CD14-positive monocyte (primary cell): ENCODE results near the gene TIMMDC1. TPM values are rescaled to one million over a fixed set of nuclear protein-coding genes. Genes with fewer than 3 reads are reported as not detected.

ENCODE experiments used
- DNase-seq, 3 donors: peaks; one replicate each; pipeline ENCODE4 v3.0.0-alpha.2; 2011 to 2022
- H2AFZ ChIP-seq: 2 replicates; pipeline ENCODE4 v1.6.0; 2012; ENCODE audit warnings: mild to moderate bottlenecking, low read depth, low read length, inconsistent platforms; ENCODE audit not compliant: insufficient read depth, poor library complexity, severe bottlenecking
- H3K27ac ChIP-seq, 2 donors: 1 replicate in 1 of 2; 2 replicates in 1 of 2; pipeline ENCODE4 v1.5.1; 2012 to 2013; ENCODE audit warnings: low read length in 2 of 2, control low read depth in 1 of 2, inconsistent platforms in 1 of 2, low read depth in 1 of 2, mild to moderate bottlenecking in 1 of 2
- H3K27me3 ChIP-seq, 2 donors: one replicate each; pipeline versions ENCODE4 v1.6.0 to v1.6.1; 2011 to 2013; ENCODE audit warnings: low read length in 2 of 2; ENCODE audit not compliant: control insufficient read depth in 2 of 2, insufficient read depth in 2 of 2
- H3K36me3 ChIP-seq, 2 donors: replicated peaks in 1 of 2; 1 replicate in 1 of 2; 2 replicates in 1 of 2; pipeline versions ENCODE4 v1.5.1 to v1.6.1; 2012 to 2013; ENCODE audit warnings: low read length in 2 of 2, control low read depth in 1 of 2, inconsistent platforms in 1 of 2, mild to moderate bottlenecking in 1 of 2; ENCODE audit not compliant: insufficient read depth in 2 of 2, control insufficient read depth in 1 of 2
- H3K4me1 ChIP-seq, 2 donors: 1 replicate in 1 of 2; 2 replicates in 1 of 2; pipeline versions ENCODE4 v1.5.1 to v1.6.1; 2012 to 2013; ENCODE audit warnings: low read length in 2 of 2, control low read depth in 1 of 2, inconsistent platforms in 1 of 2, mild to moderate bottlenecking in 1 of 2, moderate library complexity in 1 of 2; ENCODE audit not compliant: insufficient read depth in 2 of 2, control insufficient read depth in 1 of 2
- H3K4me2 ChIP-seq: replicated peaks from 2 replicates; pipeline ENCODE3; 2012; ENCODE audit warnings: low read length, moderate library complexity, mild to moderate bottlenecking; ENCODE audit not compliant: poor library complexity, severe bottlenecking; ENCODE audit errors: extremely low read depth
- H3K4me3 ChIP-seq, 3 experiments: fragments of 200-600 bp in 1 of 3; sonication (generic) in 1 of 3; replicated peaks in 1 of 3; 1 replicate in 2 of 3; 2 replicates in 1 of 3; pipeline ENCODE4 v1.5.1; 2011 to 2013; ENCODE audit warnings: low read length in 3 of 3, mild to moderate bottlenecking in 3 of 3, control low read depth in 2 of 3, low read depth in 2 of 3, inconsistent platforms in 1 of 3, moderate library complexity in 1 of 3
- H3K79me2 ChIP-seq: 2 replicates; pipeline ENCODE4 v1.6.0; 2012; ENCODE audit warnings: mild to moderate bottlenecking, control low read depth, inconsistent platforms, low read length, moderate library complexity; ENCODE audit not compliant: insufficient read depth
- H3K9ac ChIP-seq: 2 replicates; pipeline ENCODE4 v1.6.0; 2017; ENCODE audit warnings: low read length, mild to moderate bottlenecking; ENCODE audit not compliant: insufficient read depth, poor library complexity, severe bottlenecking
- H3K9me3 ChIP-seq, 2 donors: replicated peaks in 1 of 2; 1 replicate in 1 of 2; 2 replicates in 1 of 2; pipeline versions ENCODE4 v1.5.1 to v1.6.1; 2012 to 2013; ENCODE audit warnings: low read length in 2 of 2, control low read depth in 1 of 2; ENCODE audit not compliant: control insufficient read depth in 1 of 2, insufficient read depth in 1 of 2
- H4K20me1 ChIP-seq: 2 replicates; pipeline ENCODE4 v1.6.0; 2012; ENCODE audit warnings: mild to moderate bottlenecking, low read length, control low read depth, moderate library complexity; ENCODE audit not compliant: insufficient read depth
- H3K27ac Mint-ChIP-seq, 7 donors: one replicate each; pipeline ENCODE4 v1.8.0; 2020; ENCODE audit warnings: mild to moderate bottlenecking in 7 of 7, mixed read lengths in 7 of 7, moderate library complexity in 6 of 7, inconsistent platforms in 2 of 7
- H3K27me3 Mint-ChIP-seq, 3 donors: one replicate each; pipeline ENCODE4 v1.8.0; 2021 to 2022; ENCODE audit warnings: low read depth in 3 of 3, mild to moderate bottlenecking in 3 of 3, mixed read lengths in 3 of 3, moderate library complexity in 3 of 3, inconsistent platforms in 1 of 3
- H3K36me3 Mint-ChIP-seq, 2 donors: one replicate each; pipeline ENCODE4 v1.8.0; 2020; ENCODE audit warnings: mixed read lengths in 2 of 2, inconsistent platforms in 1 of 2, mild to moderate bottlenecking in 1 of 2
- H3K4me1 Mint-ChIP-seq: one replicate; pipeline ENCODE4 v1.8.0; 2020; ENCODE audit warnings: mild to moderate bottlenecking, mixed read lengths
- H3K4me3 Mint-ChIP-seq, 2 donors: one replicate each; pipeline ENCODE4 v1.8.0; 2020; ENCODE audit warnings: mild to moderate bottlenecking in 2 of 2, mixed read lengths in 2 of 2, moderate library complexity in 1 of 2
- H3K9me3 Mint-ChIP-seq, 7 donors: one replicate each; pipeline ENCODE4 v1.8.0; 2020 to 2022; ENCODE audit warnings: mixed read lengths in 7 of 7, mild to moderate bottlenecking in 6 of 7, moderate library complexity in 6 of 7, inconsistent platforms in 2 of 7
- CTCF ChIP-seq: fragments of 200-600 bp; IDR thresholded peaks from one replicate; pipeline ENCODE4 v1.8.0; 2022; ENCODE audit warnings: antibody characterized with exemption, mild to moderate bottlenecking
- WGBS: methylation state at CpG from one replicate; pipeline ENCODE4 v1.1.5; 2013; ENCODE audit warnings: missing lambda C conversion rate; ENCODE audit not compliant: insufficient coverage; 5-methylcytosine and 5-hydroxymethylcytosine counted together
- intact Hi-C, 2 donors: fragments of 100-400 bp; cut with micrococcal nuclease; formaldehyde crosslinking; loops; one replicate each; pipeline versions ENCODE4 v1.15.0 to v1.15.1; 2023
- polyA plus RNA-seq, 3 donors: library from polyadenylated mRNA; depleted of rRNA in 1 of 3; unstranded in 2 of 3; stranded (reverse) in 1 of 3; fragments of 300-500 nt in 2 of 3; fragments of >200 nt in 1 of 3; fragmentation: Illumina TruSeq in 2 of 3; gene quantifications; 1 replicate in 2 of 3; 2 replicates in 1 of 3; pipeline ENCODE4 v1.2.3, GENCODE V29; 2012 to 2021

TIMMDC1 gene
- polyA plus RNA-seq, 3 donors, result 34.1 to 81.1 (median 78.2) TPM

GRCh38 chr3:119481079-119481478, 17.3 kb upstream of the TIMMDC1 start:
- peaks cover 0 to 1% (median 0%) of the 10 kb centered on the region in 7 donors for H3K9me3 Mint-ChIP-seq
- H3K27ac Mint-ChIP-seq, result no peak overlapping the region
- H3K4me1 Mint-ChIP-seq, result no peaks in the 10 kb centered on the region
- H4K20me1 ChIP-seq, result no peaks in the 10 kb centered on the region
- no peaks in the 10 kb centered on the region for H3K27me3 Mint-ChIP-seq
- H3K36me3 Mint-ChIP-seq, result peaks cover 75 to 79% of the 10 kb centered on the region in 2 donors
- H3K4me3 ChIP-seq, result no peak overlapping the region
- H3K9me3 ChIP-seq, result no peaks in the 10 kb centered on the region
- WGBS, result no CpG with 5 or more reads among the region's 2 CpGs
- no peak for TF ChIP-seq CTCF
- no peak overlapping the region for H3K9ac ChIP-seq
- no peaks in the 10 kb centered on the region for H3K27me3 ChIP-seq
- DNase-seq, result no peak
- H2AFZ ChIP-seq, result no peak overlapping the region
- H3K4me1 ChIP-seq, result no peaks in the 10 kb centered on the region
- H3K79me2 ChIP-seq, result no peaks in the 10 kb centered on the region
- no peak overlapping the region for H3K4me3 Mint-ChIP-seq
- H3K4me2 ChIP-seq, result no peak overlapping the region
- no peak overlapping the region for H3K27ac ChIP-seq
- H3K36me3 ChIP-seq, result peaks cover 55 to 100% of the 10 kb centered on the region in 2 donors
- intact Hi-C loops, result no loop called here

DNA sequence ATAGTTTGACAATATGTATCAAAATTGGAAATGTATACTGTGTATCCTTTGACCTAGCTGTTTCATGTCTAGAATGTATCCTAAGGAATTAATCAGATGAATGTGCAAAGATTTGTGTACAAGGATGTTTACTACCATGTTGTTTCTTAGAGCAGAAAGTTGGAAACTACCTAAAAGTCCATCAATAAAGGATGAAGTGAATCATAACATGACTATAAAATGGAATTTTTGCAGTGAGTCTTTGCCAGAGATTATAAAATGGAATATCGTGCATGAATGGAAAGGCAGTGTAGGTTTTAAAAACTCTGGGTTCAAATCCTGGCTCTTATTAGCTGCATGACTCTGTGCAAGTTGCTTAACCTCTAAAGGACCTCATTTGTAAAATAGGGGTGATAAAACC, 15.2 kb upstream of the TIMMDC1 start:
- Histone ChIP-seq H3K4me3 (no peak overlapping the region), H3K36me3 (peaks cover 54 to 98% of the 10 kb centered on the region in 2 donors), H3K27me3 (no peaks in the 10 kb centered on the region), H3K9me3 (no peaks in the 10 kb centered on the region), H3K9ac (no peak overlapping the region), H3K4me1 (no peaks in the 10 kb centered on the region), H3K27ac (no peak overlapping the region), H4K20me1 (no peaks in the 10 kb centered on the region), H2AFZ (no peak overlapping the region), H3K79me2 (no peaks in the 10 kb centered on the region), H3K4me2 (no peak overlapping the region)
- 100% methylated on average over 1 of the region's 1 CpG for WGBS
- no peak for TF ChIP-seq CTCF
- Mint-ChIP-seq H3K4me3 (no peak overlapping the region), H3K4me1 (no peaks in the 10 kb centered on the region), H3K27ac (no peak overlapping the region), H3K9me3 (no peaks in the 10 kb centered on the region), H3K27me3 (no peaks in the 10 kb centered on the region), H3K36me3 (peaks cover 74 to 80% of the 10 kb centered on the region in 2 donors)
- DNase-seq, result no peak
- intact Hi-C loops, result no loop called here
